Activated CD8-positive, alpha-beta memory T cell treated with anti-CD3 and anti-CD28 coated beads for 1 hour (primary cell): ENCODE results near the gene WWOX.

Source experiments
- DNase-seq, 2 donors: peaks; one replicate each; pipeline ENCODE4 v3.0.0-alpha.2; 2020; ENCODE audit warnings: low read depth in 1 of 2; ENCODE audit errors: extremely low read depth in 1 of 2

The WWOX gene

GRCh38 chr16:78552106-78552675 lies 452.7 kb downstream of the WWOX start:
- no peak for DNase-seq

GRCh38 chr16:78552716-78553115 lies 453.3 kb downstream of the WWOX start:
- no peak for DNase-seq

GRCh38 chr16:78553268-78554039 lies 454.0 kb downstream of the WWOX start:
- no peak for DNase-seq

GRCh38 chr16:78556421-78556820 lies 457.0 kb downstream of the WWOX start:
- DNase-seq = no peak

- no peak for DNase-seq
These were observed 461.5 kb downstream of the WWOX start for GRCh38 chr16:78560997-78561396.

GRCh38 chr16:78562111-78562510 lies 462.7 kb downstream of the WWOX start:
- DNase-seq = no peak

- no peak for DNase-seq
These were observed 463.2 kb downstream of the WWOX start for GRCh38 chr16:78562650-78563049.

- no peak for DNase-seq
These were observed 464.5 kb downstream of the WWOX start for GRCh38 chr16:78563905-78564304.

GRCh38 chr16:78566397-78567073 lies 467.1 kb downstream of the WWOX start:
- DNase-seq = no peak

- no peak for DNase-seq
These were observed 471.1 kb downstream of the WWOX start for GRCh38 chr16:78570399-78571141.

GRCh38 chr16:78571434-78571833 lies 472.0 kb downstream of the WWOX start:
- DNase-seq = no peak

GRCh38 chr16:78571898-78572358 lies 472.5 kb downstream of the WWOX start:
- DNase-seq = no peak

- no peak for DNase-seq
These were observed 475.1 kb downstream of the WWOX start for GRCh38 chr16:78574571-78574970.

GRCh38 chr16:78576941-78577340 lies 477.5 kb downstream of the WWOX start:
- no peak for DNase-seq

GRCh38 chr16:78577630-78578029 lies 478.2 kb downstream of the WWOX start:
- no peak for DNase-seq

- no peak for DNase-seq
These were observed 479.6 kb downstream of the WWOX start for GRCh38 chr16:78579020-78579419.

- no peak for DNase-seq
These were observed 484.0 kb downstream of the WWOX start for GRCh38 chr16:78583441-78583840.

- DNase-seq = no peak
These were observed 484.9 kb downstream of the WWOX start for GRCh38 chr16:78584213-78584860.

GRCh38 chr16:78584991-78585390 lies 485.5 kb downstream of the WWOX start:
- no peak for DNase-seq

GRCh38 chr16:78589331-78589730 lies 489.9 kb downstream of the WWOX start:
- no peak for DNase-seq

GRCh38 chr16:78591682-78592103 lies 492.2 kb downstream of the WWOX start:
- DNase-seq = no peak
